Measurements from ENCODE around the gene PRRC2B. TPM values are rescaled to one million over a fixed set of nuclear protein-coding genes. Genes with fewer than 3 reads are reported as not detected.

Gene PRRC2B
- total and polyA plus RNA-seq, 2 of the 8 experiments (the other 6 are each of a cell fraction or from before 2014, with no cell fraction given), result 37.3 to 249 TPM

GRCh38 chr9:131539223-131539923, 145.5 kb downstream of the PRRC2B start (continued):
- no peak for TF ChIP-seq BACH1 (IDR thresholded peaks at IDR 0.05; ENCODE audit: low read length)
- TF ChIP-seq NRF1 (IDR thresholded peaks at IDR 0.05; ENCODE audit: low read depth, low read length), result no peak
- no peak for TF ChIP-seq GTF2F1 (IDR thresholded peaks at IDR 0.05; ENCODE audit: borderline replicate concordance, low read depth, low read length)
- no peak for TF ChIP-seq BRCA1 (IDR thresholded peaks at IDR 0.05; ENCODE audit: low read depth, low read length)
- no peak for TF ChIP-seq JUN (IDR thresholded peaks at IDR 0.05; ENCODE audit: low read depth, low read length)
- no peak for TF ChIP-seq HDAC6 (IDR thresholded peaks at IDR 0.05; ENCODE audit: low read depth, low read length)

Measured in H1 (cell line).